Urinary bladder (tissue), 4 donors: ENCODE measurements around the gene SUZ12. TPM values are rescaled to one million over a fixed set of nuclear protein-coding genes. Genes with fewer than 3 reads are reported as not detected.
"Not testable (repeated sequence)": the region's sequence is repeated elsewhere in the genome, so short reads cannot be mapped to it uniquely, and the experiment has no call there.

Source experiments
- DNase-seq: peaks from one replicate; pipeline ENCODE4 v3.0.0-alpha.2; 2015; ENCODE audit errors: extremely low spot score
- H3K27ac ChIP-seq: one replicate; pipeline ENCODE4 v1.5.1; 2013; ENCODE audit warnings: low read depth, mild to moderate bottlenecking, moderate library complexity
- H3K36me3 ChIP-seq: one replicate; pipeline ENCODE4 v1.6.1; 2013; ENCODE audit warnings: mild to moderate bottlenecking, moderate library complexity; ENCODE audit not compliant: insufficient read depth
- H3K4me1 ChIP-seq: one replicate; pipeline ENCODE4 v1.6.1; 2013; ENCODE audit warnings: mild to moderate bottlenecking, moderate library complexity; ENCODE audit not compliant: insufficient read depth
- H3K4me3 ChIP-seq: one replicate; pipeline ENCODE4 v1.5.1; 2013; ENCODE audit warnings: low read depth, low read length
- WGBS: extraction: QIAGEN DNeasy Blood & Tissue Kit; methylation state at CpG from one replicate; pipeline ENCODE4 v1.1.7; 2013; 5-methylcytosine and 5-hydroxymethylcytosine counted together
- polyA plus RNA-seq: library from polyadenylated mRNA; stranded (reverse); fragments of 200-250 nt; gene quantifications from one replicate; pipeline ENCODE4 v1.2.3, GENCODE V29; 2013
- small RNA-seq: library from RNA; depleted of rRNA; stranded (forward); fragments of <200 nt; gene quantifications from one replicate; pipeline ENCODE3, GENCODE V24; 2014
- total RNA-seq: library from RNA; depleted of rRNA; stranded (reverse); fragments of >200 nt; gene quantifications from one replicate; pipeline ENCODE4 v1.2.3, GENCODE V29; 2014
- donor health status: healthy with polysubstance abuse.
- donor health status: healthy.

SUZ12 gene
- total and polyA plus RNA-seq, 2 donors: 15.3 to 55.5 TPM

- Histone ChIP-seq H3K4me3 (no peak overlapping the region), H3K4me1 (no peaks in the 10 kb centered on the region), H3K36me3 (no peaks in the 10 kb centered on the region), H3K27ac (no peak overlapping the region)
- no peak for DNase-seq
- 97% methylated on average over 2 of the region's 2 CpGs for WGBS
Observed at GRCh38 chr17:32033223-32033622, 96.4 kb downstream of the SUZ12 start.

- not testable (repeated sequence) for H3K27ac ChIP-seq, H3K4me3 ChIP-seq, DNase-seq, H3K4me1 ChIP-seq, H3K36me3 ChIP-seq
- 93% methylated on average over 1 of the region's 1 CpG for WGBS
Observed at GRCh38 chr17:32033812-32034211, 97.0 kb downstream of the SUZ12 start.

GRCh38 chr17:32040246-32040645 is 103.4 kb downstream of the SUZ12 start:
- not testable (repeated sequence) for H3K4me3 ChIP-seq, H3K36me3 ChIP-seq, DNase-seq, H3K27ac ChIP-seq, H3K4me1 ChIP-seq
- WGBS: 94% methylated on average over 17 of the region's 17 CpGs

GRCh38 chr17:32041306-32041875 is 104.6 kb downstream of the SUZ12 start:
- not testable (repeated sequence) for H3K36me3 ChIP-seq

GRCh38 chr17:32042266-32042665 is 105.5 kb downstream of the SUZ12 start:
- not testable (repeated sequence) for H3K27ac ChIP-seq, H3K4me1 ChIP-seq, H3K36me3 ChIP-seq, H3K4me3 ChIP-seq, DNase-seq
- WGBS: 96% methylated on average over 10 of the region's 11 CpGs

More at GRCh38 chr17:32041306-32041875, 104.6 kb downstream of the SUZ12 start:
- H3K4me1 ChIP-seq, DNase-seq, H3K4me3 ChIP-seq, H3K27ac ChIP-seq: not testable (repeated sequence)
- WGBS: 93% methylated on average over 19 of the region's 19 CpGs

- H3K4me3 ChIP-seq, DNase-seq, H3K36me3 ChIP-seq, H3K4me1 ChIP-seq, H3K27ac ChIP-seq: not testable (repeated sequence)
- 91% methylated on average over 3 of the region's 3 CpGs for WGBS
Observed at GRCh38 chr17:32045611-32046010, 108.8 kb downstream of the SUZ12 start.

GRCh38 chr17:32047663-32048062 is 110.9 kb downstream of the SUZ12 start:
- DNase-seq, H3K27ac ChIP-seq, H3K4me1 ChIP-seq, H3K4me3 ChIP-seq, H3K36me3 ChIP-seq: not testable (repeated sequence)
- WGBS: 92% methylated on average over 6 of the region's 6 CpGs

Small RNA genes lying within 50 kb of the gene (small RNA-seq; reads per million reads assigned to genes)
- gene AC090616.4 (not detected), gene RNA5SP437 (not detected)

Other genes starting within 250 kb of the SUZ12 start
- gene COPRS, start 77.8 kb upstream of the SUZ12 start, total RNA-seq: 34.7 TPM
- gene COPRS, start 77.8 kb upstream of the SUZ12 start, polyA plus RNA-seq: 59.6 TPM
- gene UTP6, start 35.3 kb upstream of the SUZ12 start, total RNA-seq: 57.0 TPM
- gene UTP6, start 35.3 kb upstream of the SUZ12 start, polyA plus RNA-seq: 25.2 TPM
- 31.6 TPM for gene LRRC37B, start 70.4 kb downstream of the SUZ12 start, total RNA-seq
- 9.4 TPM for gene LRRC37B, start 70.4 kb downstream of the SUZ12 start, polyA plus RNA-seq
- gene RHOT1, start 205.5 kb downstream of the SUZ12 start, total RNA-seq: 81.4 TPM
- gene RHOT1, start 205.5 kb downstream of the SUZ12 start, polyA plus RNA-seq: 35.8 TPM